Fibroblast of peridontal ligament (primary cell): ENCODE data around the gene RPH3AL.
"Not testable (repeated sequence)": the region's sequence is repeated elsewhere in the genome, so short reads cannot be mapped to it uniquely, and the experiment has no call there.

Experiments used
- DNase-seq: peaks from one replicate; pipeline ENCODE4 v3.0.0-alpha.2; 2010; ENCODE audit errors: extremely low read depth

RPH3AL gene

DNA sequence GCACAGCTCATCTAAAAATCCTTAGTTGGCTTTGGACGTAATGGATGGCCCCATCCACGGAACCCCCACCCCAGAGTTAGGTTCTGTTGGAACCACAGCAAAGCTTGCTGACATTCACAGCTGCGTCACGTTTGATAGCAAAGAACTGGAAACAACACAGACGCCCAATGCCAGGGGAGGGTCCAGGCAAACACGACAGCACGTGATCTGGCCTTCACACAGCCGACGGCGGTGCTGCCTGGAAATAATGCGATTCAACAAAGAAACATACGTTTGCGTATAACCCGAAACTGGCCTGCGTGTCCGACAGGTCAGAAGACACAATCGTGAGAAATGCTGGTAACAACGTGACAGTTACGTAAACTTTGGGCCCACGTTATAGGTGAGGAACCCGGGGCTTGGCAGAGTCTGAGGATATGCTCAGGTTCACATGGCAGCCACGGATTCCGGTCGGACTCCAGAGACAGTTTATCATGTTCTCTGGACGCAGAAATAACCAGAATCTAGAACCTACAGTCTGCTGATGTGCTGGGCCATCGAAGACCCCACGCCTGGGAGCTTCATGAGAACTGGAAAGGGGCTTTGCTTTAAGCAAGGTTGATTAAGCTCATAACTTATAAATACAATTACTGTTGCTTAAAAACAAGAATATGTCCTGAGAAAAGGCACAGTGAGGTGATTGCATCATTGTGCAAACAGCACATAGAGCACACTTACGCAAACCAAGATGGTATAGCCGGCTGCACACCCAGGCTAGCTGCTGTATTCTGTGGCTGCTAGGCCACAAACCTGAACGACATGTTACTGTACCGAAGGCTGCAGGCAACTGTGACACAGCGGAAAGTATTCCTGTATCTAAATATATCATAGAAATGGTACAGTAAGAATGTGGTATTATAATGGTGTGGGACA lies 70.4 kb downstream of the RPH3AL start:
- no peak for DNase-seq

GRCh38 chr17:281365-281999 lies 71.1 kb downstream of the RPH3AL start:
- no peak for DNase-seq

GRCh38 chr17:280901-281300 lies 71.7 kb downstream of the RPH3AL start:
- no peak for DNase-seq

GRCh38 chr17:280216-280615 lies 72.4 kb downstream of the RPH3AL start:
- no peak for DNase-seq

GRCh38 chr17:279776-280175 lies 72.8 kb downstream of the RPH3AL start:
- no peak for DNase-seq

GRCh38 chr17:279331-279730 lies 73.3 kb downstream of the RPH3AL start:
- DNase-seq: no peak

DNA sequence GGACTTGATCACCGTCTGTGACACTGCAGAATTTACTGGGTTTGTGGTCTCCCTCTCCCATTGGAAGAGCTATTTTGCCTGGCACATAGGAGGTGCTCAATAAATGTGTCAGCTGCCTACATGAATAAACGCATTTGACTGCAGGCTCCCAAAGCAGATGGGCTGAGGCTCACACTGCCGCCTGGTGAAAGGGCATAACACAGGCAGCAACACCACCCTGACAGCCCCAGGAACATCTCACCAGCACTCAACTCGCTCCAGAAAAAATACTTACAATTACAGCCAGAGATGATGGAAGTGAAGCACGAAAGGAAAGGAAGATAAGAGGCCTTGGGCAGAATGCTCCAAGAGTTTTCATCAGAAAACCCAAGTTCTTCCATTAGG lies 73.9 kb downstream of the RPH3AL start:
- DNase-seq: no peak

- no peak for DNase-seq
Observed at GRCh38 chr17:278055-278675, 74.4 kb downstream of the RPH3AL start.

GRCh38 chr17:274902-275301 lies 77.7 kb downstream of the RPH3AL start:
- DNase-seq: no peak

GRCh38 chr17:273981-274832 lies 78.4 kb downstream of the RPH3AL start:
- DNase-seq: no peak

GRCh38 chr17:272856-273255 lies 79.8 kb downstream of the RPH3AL start:
- not testable (repeated sequence) for DNase-seq

- not testable (repeated sequence) for DNase-seq
Observed at GRCh38 chr17:271928-272623, 80.5 kb downstream of the RPH3AL start.

- no peak for DNase-seq
Observed at GRCh38 chr17:269616-270514, 82.7 kb downstream of the RPH3AL start.

DNA sequence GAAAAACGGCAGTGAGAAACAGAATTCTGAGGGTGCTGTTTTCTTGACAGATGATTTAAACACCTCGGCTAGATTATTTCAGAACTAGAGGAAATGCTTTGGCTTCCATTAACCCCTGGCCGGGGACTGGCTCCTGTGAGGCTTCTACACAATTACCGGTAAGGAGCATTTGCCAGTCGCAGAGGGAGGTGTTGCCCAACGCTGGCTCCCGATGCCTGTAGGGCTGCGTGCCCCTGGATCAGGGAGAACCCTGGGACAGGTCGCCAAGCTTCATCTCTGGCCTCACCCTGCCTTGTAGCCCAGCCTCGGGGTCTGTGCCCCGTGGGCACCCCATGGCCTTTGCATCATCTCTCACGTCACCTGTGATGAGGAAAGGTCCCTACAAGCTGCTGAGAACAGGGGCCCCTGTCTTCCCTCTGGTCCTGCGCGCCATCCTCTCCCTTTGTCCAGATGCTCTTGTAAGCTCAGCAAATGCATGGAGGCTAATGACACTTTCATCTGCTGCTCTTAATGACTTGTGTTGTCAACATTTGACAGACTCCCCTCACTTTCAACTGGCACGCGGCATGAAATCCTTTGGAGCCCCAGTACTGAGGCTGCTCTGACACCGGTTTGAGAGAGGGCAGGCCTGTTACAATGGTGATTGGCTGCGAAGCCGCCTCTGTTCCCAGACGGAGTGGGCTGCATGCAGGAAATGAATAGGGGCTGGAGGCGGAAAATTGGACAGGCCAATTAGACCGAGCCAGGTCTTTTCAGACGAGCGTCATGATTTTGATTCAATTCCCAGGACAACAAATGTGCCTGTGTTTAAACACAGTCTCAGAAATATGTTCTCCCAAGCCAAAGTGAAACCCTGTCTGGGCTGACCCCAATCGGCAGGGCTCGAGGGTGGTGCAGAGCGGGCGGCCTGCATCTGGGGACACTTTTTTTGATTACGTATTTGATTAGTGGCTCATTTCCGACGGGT lies 85.6 kb downstream of the RPH3AL start:
- DNase-seq: no peak

- no peak for DNase-seq
Observed at GRCh38 chr17:266219-266618, 86.4 kb downstream of the RPH3AL start.

- no peak for DNase-seq
Observed at GRCh38 chr17:265718-266117, 86.9 kb downstream of the RPH3AL start.

DNA sequence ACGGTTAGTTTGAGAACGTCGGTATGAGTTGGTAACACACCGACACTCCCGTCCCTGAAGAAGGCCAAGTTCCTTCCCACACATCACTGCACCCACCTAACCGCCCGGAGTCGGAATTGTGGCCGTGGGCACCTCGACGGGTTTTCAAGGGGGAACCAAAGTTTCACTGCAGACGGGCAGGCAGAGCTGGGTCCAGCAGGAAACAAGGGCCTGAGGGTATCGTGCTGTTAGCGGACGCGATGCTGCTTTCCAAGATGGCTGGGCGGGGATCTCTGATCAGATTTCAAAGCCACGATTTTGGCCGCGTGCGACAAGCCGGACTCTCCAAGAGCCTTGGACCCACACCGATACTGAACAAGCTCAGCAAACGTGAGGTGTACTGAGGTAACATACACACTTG lies 88.8 kb downstream of the RPH3AL start:
- no peak for DNase-seq

DNA sequence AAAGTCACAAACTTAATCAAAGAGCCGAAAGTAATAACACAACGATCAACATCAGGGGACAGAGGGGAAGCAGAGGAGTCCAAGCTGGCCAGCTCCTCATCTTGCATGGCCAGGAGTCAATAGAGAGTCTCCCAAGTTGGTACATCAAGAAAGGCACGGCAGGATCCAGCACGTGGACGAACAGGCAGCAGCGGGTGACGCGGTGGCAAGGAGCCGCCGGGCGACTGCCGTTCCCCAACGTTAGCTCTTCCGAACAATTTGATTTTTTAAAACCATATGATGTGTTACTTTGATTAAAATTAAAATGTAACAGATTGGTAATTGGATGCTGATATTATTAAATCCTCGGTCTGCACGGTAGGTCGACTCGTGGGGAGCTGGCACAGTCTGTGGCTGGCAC lies 89.3 kb downstream of the RPH3AL start:
- no peak for DNase-seq

DNA sequence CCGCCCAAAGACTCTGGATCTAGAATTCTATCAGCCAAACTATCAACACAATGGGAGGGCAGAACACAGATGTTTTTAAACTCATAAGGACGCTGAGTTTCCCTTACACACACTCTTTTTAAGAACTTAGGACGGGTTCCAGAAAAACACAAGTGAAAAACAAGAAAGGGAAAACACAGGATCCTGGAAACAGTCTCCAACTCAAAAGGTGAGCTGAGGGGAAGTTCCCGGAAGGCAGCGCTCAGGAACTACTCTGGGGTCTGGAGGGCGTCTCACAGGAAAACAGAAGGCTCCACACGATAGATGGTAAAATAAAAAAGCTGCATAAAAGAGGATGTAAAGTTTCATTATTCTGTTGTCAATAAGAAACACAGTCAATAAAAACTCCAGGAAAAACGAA lies 91.0 kb downstream of the RPH3AL start:
- DNase-seq: no peak
